Cardiac fibroblast (primary cell): Measurements from ENCODE around the gene ABCC1.
A peak's percentile ranks its signal among the peaks of the same experiment; 100 is the strongest.

Source experiments
- DNase-seq, 2 donors: peaks; one replicate each; pipeline versions ENCODE4 v3.0.0 to v3.0.0-alpha.2; 2010; ENCODE audit warnings: low read depth in 2 of 2
- H3K4me3 ChIP-seq, 2 donors: replicated peaks in 1 of 2; 1 replicate in 1 of 2; 2 replicates in 1 of 2; pipeline ENCODE4 v1.5.1; 2011; ENCODE audit warnings: low read depth in 2 of 2, low read length in 2 of 2, mild to moderate bottlenecking in 2 of 2, moderate library complexity in 1 of 2
- TF ChIP-seq, protein P1 (sequence below): IDR thresholded peaks from one replicate; pipeline ENCODE4 v1.5.1; 2011; ENCODE audit warnings: low read depth, mild to moderate bottlenecking, low read length, inconsistent platforms

ABCC1 gene

DNA sequence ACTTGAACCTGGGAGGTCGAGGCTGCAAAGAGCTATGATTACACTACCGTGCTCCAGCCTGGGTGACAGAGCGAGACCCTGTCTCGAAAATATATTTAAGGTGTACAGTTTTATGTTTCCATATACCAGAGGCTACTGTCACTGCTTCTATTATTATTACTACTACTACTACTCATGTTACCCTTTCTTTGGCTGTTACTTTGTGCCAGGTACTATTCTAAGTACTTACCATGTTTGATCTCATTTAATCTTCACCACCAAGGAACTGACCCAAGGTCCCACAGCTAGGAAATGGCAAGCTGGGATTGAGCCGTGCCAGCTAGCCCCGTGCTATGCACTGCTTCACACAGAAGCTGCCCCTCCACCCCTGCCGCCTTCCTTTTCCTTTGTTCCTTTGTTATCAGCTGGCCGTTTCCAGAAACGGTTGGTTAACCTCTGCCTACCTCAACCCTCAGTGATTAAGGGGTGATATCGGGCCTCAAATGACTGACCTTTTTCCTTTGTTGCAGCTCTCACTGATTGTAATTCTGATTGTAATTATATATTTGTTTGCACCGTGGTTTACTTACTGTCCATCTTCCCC, 78.4 kb downstream of the ABCC1 start:
- TF ChIP-seq, protein P1, sequence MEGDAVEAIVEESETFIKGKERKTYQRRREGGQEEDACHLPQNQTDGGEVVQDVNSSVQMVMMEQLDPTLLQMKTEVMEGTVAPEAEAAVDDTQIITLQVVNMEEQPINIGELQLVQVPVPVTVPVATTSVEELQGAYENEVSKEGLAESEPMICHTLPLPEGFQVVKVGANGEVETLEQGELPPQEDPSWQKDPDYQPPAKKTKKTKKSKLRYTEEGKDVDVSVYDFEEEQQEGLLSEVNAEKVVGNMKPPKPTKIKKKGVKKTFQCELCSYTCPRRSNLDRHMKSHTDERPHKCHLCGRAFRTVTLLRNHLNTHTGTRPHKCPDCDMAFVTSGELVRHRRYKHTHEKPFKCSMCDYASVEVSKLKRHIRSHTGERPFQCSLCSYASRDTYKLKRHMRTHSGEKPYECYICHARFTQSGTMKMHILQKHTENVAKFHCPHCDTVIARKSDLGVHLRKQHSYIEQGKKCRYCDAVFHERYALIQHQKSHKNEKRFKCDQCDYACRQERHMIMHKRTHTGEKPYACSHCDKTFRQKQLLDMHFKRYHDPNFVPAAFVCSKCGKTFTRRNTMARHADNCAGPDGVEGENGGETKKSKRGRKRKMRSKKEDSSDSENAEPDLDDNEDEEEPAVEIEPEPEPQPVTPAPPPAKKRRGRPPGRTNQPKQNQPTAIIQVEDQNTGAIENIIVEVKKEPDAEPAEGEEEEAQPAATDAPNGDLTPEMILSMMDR, result no peak
- no peak for DNase-seq
- H3K4me3 ChIP-seq, result no peak overlapping the region

GRCh38 chr16:16028311-16028999, 79.0 kb downstream of the ABCC1 start:
- TF ChIP-seq, protein P1, result no peak
- H3K4me3 ChIP-seq, result no peak overlapping the region
- no peak for DNase-seq

- peak; percentile 31 to 36 for DNase-seq
- no peak overlapping the region for H3K4me3 ChIP-seq
- TF ChIP-seq, protein P1, result no peak
Measured at GRCh38 chr16:16029431-16030011, 80.1 kb downstream of the ABCC1 start.

GRCh38 chr16:16030449-16030848, 81.0 kb downstream of the ABCC1 start:
- no peak overlapping the region for H3K4me3 ChIP-seq
- TF ChIP-seq, protein P1, result no peak
- no peak for DNase-seq

DNA sequence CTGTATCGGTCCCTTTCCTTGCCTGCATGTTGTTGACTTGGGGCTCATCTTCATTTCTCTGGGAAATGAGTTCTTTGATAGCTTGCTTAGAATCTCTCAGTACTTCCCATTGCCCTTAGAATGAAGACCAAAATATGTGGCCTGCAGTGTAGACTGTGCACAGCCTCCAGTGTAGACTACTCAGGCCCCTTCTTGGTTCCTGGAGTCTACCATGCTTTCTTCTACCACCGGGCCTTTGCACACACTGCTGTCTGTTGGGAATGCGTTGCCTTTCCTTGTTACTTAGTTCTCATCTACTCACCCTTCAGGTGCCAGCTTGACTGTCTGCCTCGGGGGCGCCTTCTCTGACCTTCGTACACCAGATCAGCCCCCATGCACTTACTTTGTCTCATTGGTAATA, 82.0 kb downstream of the ABCC1 start:
- no peak overlapping the region for H3K4me3 ChIP-seq
- TF ChIP-seq, protein P1, result no peak
- DNase-seq, result no peak

DNA sequence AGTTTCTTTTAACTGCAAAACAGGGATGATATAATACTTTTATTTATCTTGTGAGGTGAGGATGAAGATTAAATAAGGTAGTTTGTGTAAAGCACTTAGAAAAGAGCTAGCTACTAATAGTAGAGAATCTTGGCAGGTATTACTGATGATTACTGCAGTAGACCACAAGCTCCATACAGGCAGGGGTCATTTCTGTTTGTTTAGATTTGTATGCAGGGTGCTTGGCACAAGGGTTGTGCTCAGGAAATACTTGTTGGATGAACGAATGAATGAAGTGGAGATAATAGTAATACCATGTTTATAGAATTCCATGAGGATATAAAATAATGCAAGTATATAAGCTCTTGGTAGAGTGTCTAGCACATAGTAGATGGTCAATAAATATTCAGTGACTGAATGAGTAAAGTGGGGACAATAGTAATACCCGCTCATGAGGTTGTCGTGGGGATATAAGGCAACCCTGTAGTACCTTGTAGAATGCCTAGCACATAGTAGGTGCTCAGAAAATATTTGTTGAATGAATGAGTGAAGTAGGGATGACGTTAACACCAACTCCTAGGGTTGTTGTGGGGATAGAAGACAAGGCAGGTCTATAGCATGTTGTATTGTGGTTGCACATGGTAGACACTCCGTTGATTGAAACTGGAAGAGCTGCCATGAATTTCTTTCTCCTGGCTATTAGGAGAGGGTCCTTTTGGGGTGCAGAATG, 83.0 kb downstream of the ABCC1 start:
- H3K4me3 ChIP-seq, result no peak overlapping the region
- TF ChIP-seq, protein P1, result no peak
- DNase-seq, result no peak
